Upper lobe of left lung (tissue), 6 donors: ENCODE data around the gene SUCO. TPM values are rescaled to one million over a fixed set of nuclear protein-coding genes. Genes with fewer than 3 reads are reported as not detected.

Experiments used
- ATAC-seq, 2 donors: fragments of 200-7000 bp; cut with Tn5 transposase; one replicate each; pipeline ENCODE4 v1.9.1; 2022; ENCODE audit warnings: mild to moderate bottlenecking in 2 of 2, moderate library complexity in 2 of 2; ENCODE audit not compliant: low FRiP score in 2 of 2
- DNase-seq, 2 donors: peaks; one replicate each; pipeline ENCODE4 v3.0.0-alpha.2; 2019 to 2020
- H3K27ac ChIP-seq, 4 donors: fragments of 200-600 bp; sonication (generic); one replicate each; pipeline ENCODE4 v1.5.1; 2016 to 2019
- H3K27me3 ChIP-seq, 4 donors: fragments of 200-600 bp; sonication (generic); one replicate each; pipeline ENCODE4 v1.5.1; 2017 to 2019
- H3K36me3 ChIP-seq, 4 donors: fragments of 200-600 bp; sonication (generic); one replicate each; pipeline ENCODE4 v1.5.1; 2016 to 2019
- H3K4me1 ChIP-seq, 4 donors: fragments of 200-600 bp; sonication (generic); one replicate each; pipeline ENCODE4 v1.5.1; 2018 to 2019
- H3K4me3 ChIP-seq, 4 donors: fragments of 200-600 bp; sonication (generic); one replicate each; pipeline ENCODE4 v1.5.1; 2017 to 2019; ENCODE audit warnings: mild to moderate bottlenecking in 2 of 4, moderate library complexity in 1 of 4
- H3K9me3 ChIP-seq, 4 donors: fragments of 200-600 bp; sonication (generic); one replicate each; pipeline ENCODE4 v1.5.1; 2018 to 2019
- CTCF ChIP-seq, 6 experiments: fragments of 450-650 bp in 4 of 6; fragments of 200-600 bp in 2 of 6; sonication (generic) in 2 of 6; IDR thresholded peaks; one replicate each; pipeline ENCODE4 v1.5.1; 2016 to 2019; ENCODE audit warnings: antibody characterized with exemption in 6 of 6
- EP300 ChIP-seq, 4 donors: sonication (generic); formaldehyde crosslinking; IDR thresholded peaks; one replicate each; pipeline ENCODE4 v1.5.1; 2017; ENCODE audit warnings: antibody characterized with exemption in 4 of 4, control low read depth in 2 of 4
- POLR2A ChIP-seq, 4 donors: fragments of 450-650 bp; IDR thresholded peaks; one replicate each; pipeline ENCODE4 v1.5.1; 2016 to 2017; ENCODE audit warnings: antibody characterized with exemption in 4 of 4, mild to moderate bottlenecking in 2 of 4
- POLR2AphosphoS5 ChIP-seq, 2 donors: sonication (generic); formaldehyde crosslinking; IDR thresholded peaks; one replicate each; pipeline ENCODE4 v1.5.1; 2017; ENCODE audit warnings: antibody characterized with exemption in 2 of 2
- WGBS, 2 donors: methylation state at CpG; one replicate each; pipeline ENCODE4 v1.1.5; 2017 to 2018; 5-methylcytosine and 5-hydroxymethylcytosine counted together
- total RNA-seq, 6 donors: library from RNA; depleted of rRNA in 4 of 6; stranded (reverse); fragments of >200 nt in 4 of 6; gene quantifications; one replicate each; pipeline versions ENCODE4 v1.1.0 to v1.2.1, GENCODE V29; 2016 to 2021
- donor health status: DM: no; HTN: no; CAD: no; lungs with moderate emphysema.
- donor health status: DM: no; HTN: yes; CAD: no; lungs with severe emphysema.

SUCO gene
- total RNA-seq, 6 donors from 2014 or later: 14.4 to 59.2 (median 29.5) TPM

- DNase-seq: no peak
- WGBS, 2 donors: 84 to 89% methylated on average over 3 of the region's 3 CpGs
- no peaks in the 10 kb centered on the region for H3K27me3 ChIP-seq
- H3K36me3 ChIP-seq: no peaks in the 10 kb centered on the region
- no peak overlapping the region for H3K4me3 ChIP-seq
- H3K9me3 ChIP-seq: peaks cover 7 to 16% (median 8%) of the 10 kb centered on the region in 4 donors
- H3K4me1 ChIP-seq: peaks cover 0 to 6% (median 0%) of the 10 kb centered on the region in 4 donors
- no peak for TF ChIP-seq EP300 (IDR thresholded peaks at IDR 0.05)
- no peak for TF ChIP-seq CTCF (IDR thresholded peaks at IDR 0.05)
- no peak for TF ChIP-seq POLR2AphosphoS5 (IDR thresholded peaks at IDR 0.05)
- no peak for TF ChIP-seq POLR2A (IDR thresholded peaks at IDR 0.05)
- ATAC-seq: no peak
- H3K27ac ChIP-seq: no peak overlapping the region
Measured at GRCh38 chr1:172623748-172624147, 90.8 kb downstream of the SUCO start.

GRCh38 chr1:172626845-172627244, 93.9 kb downstream of the SUCO start:
- H3K27me3 ChIP-seq: no peaks in the 10 kb centered on the region
- peaks cover 0 to 6% (median 0%) of the 10 kb centered on the region in 4 donors for H3K4me1 ChIP-seq
- no peak for ATAC-seq
- no peak overlapping the region for H3K4me3 ChIP-seq
- H3K36me3 ChIP-seq: no peaks in the 10 kb centered on the region
- peaks cover 0 to under 1% (median 0%) of the 10 kb centered on the region in 4 donors for H3K9me3 ChIP-seq
- TF ChIP-seq POLR2AphosphoS5 (IDR thresholded peaks at IDR 0.05): no peak
- TF ChIP-seq CTCF (IDR thresholded peaks at IDR 0.05): no peak
- TF ChIP-seq POLR2A (IDR thresholded peaks at IDR 0.05): no peak
- no peak for TF ChIP-seq EP300 (IDR thresholded peaks at IDR 0.05)
- H3K27ac ChIP-seq: no peak overlapping the region
- WGBS, 2 donors: 49 to 61% methylated on average over 3 of the region's 3 CpGs
- no peak for DNase-seq

- Histone ChIP-seq H3K4me3 (no peak overlapping the region), H3K9me3 (peaks cover 0 to 4% (median 0%) of the 10 kb centered on the region in 4 donors), H3K4me1 (peaks cover 0 to under 1% (median 0%) of the 10 kb centered on the region in 4 donors), H3K36me3 (no peaks in the 10 kb centered on the region), H3K27me3 (no peaks in the 10 kb centered on the region), H3K27ac (no peak overlapping the region)
- TF ChIP-seq EP300 (IDR thresholded peaks at IDR 0.05) (no peak), POLR2AphosphoS5 (IDR thresholded peaks at IDR 0.05) (no peak), POLR2A (IDR thresholded peaks at IDR 0.05) (no peak), CTCF (IDR thresholded peaks at IDR 0.05) (no peak)
- DNase-seq (no peak), ATAC-seq (no peak)
- WGBS, 2 donors: 74 to 75% methylated on average over 3 of the region's 3 CpGs
Measured at GRCh38 chr1:172627702-172628101, 94.8 kb downstream of the SUCO start.

GRCh38 chr1:172628401-172628800, 95.5 kb downstream of the SUCO start:
- Histone ChIP-seq H3K27me3 (no peaks in the 10 kb centered on the region), H3K4me3 (no peak overlapping the region), H3K4me1 (no peaks in the 10 kb centered on the region), H3K9me3 (peaks cover 0 to 4% (median 0%) of the 10 kb centered on the region in 4 donors), H3K36me3 (no peaks in the 10 kb centered on the region), H3K27ac (no peak overlapping the region)
- no peak for ATAC-seq
- no peak for TF ChIP-seq POLR2A (IDR thresholded peaks at IDR 0.05)
- TF ChIP-seq CTCF (IDR thresholded peaks at IDR 0.05): no peak
- TF ChIP-seq POLR2AphosphoS5 (IDR thresholded peaks at IDR 0.05): no peak
- no peak for TF ChIP-seq EP300 (IDR thresholded peaks at IDR 0.05)
- no peak for DNase-seq
- WGBS, 2 donors: 79 to 82% methylated on average over 4 of the region's 4 CpGs

GRCh38 chr1:172629170-172629569, 96.2 kb downstream of the SUCO start:
- ATAC-seq: no peak

More at GRCh38 chr1:172629170-172629569, 96.2 kb downstream of the SUCO start:
- DNase-seq: no peak
- Histone ChIP-seq H3K27ac (no peak overlapping the region), H3K27me3 (no peaks in the 10 kb centered on the region), H3K36me3 (no peaks in the 10 kb centered on the region), H3K9me3 (peaks cover 0 to 4% (median 0%) of the 10 kb centered on the region in 4 donors), H3K4me3 (no peak overlapping the region), H3K4me1 (no peaks in the 10 kb centered on the region)
- no peak for TF ChIP-seq CTCF (IDR thresholded peaks at IDR 0.05)
- WGBS, 2 donors: 89% methylated on average over 2 of the region's 2 CpGs
